NCI-H1436 (cell line): ENCODE data around the gene TCP11L1.
A peak's percentile ranks its signal among the peaks of the same experiment; 100 is the strongest.
"Not testable (repeated sequence)": the region's sequence is repeated elsewhere in the genome, so short reads cannot be mapped to it uniquely, and the experiment has no call there.

Experiments used
- DNase-seq: peaks from one replicate; lab custom pipeline; 2025; lab: John Stamatoyannopoulos, UW

TCP11L1 gene

DNA sequence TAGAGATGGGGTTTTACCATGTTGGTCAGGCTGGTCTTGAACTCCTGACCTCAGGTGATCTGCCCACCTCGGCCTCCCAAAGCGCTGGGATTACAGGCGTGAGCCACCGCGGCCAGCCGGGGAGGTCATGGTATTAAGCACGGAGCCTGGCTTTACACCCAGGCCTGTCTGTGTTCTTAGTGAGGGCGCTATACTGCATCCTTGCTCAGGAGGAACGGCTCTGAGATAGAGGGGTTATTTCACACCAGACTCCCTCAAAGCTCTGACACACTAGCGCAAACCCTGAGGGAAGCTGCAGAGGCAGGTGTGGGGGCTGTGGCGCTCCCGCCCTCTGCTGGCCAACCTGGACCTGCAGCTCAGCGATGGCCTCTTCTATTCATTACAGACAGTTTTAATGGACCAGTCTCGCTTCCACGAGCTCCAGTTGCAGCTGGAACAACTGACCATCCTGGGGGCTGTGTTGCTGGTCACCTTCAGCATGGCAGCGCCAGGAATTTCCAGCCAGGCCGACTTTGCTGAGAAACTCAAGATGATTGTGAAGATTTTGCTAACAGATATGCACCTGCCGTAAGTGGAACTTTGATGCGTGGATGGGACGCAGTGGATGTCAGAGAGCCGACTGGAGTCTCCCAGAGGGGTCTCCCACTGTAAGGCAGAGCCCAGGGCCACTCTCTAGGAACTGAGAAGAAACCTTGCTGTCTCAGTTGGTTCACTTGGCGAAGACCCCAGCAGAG, 26.2 kb downstream of the TCP11L1 start:
- peak; percentile 58 for DNase-seq

GRCh38 chr11:33067294-33067693, 27.9 kb downstream of the TCP11L1 start:
- DNase-seq, result no peak

DNA sequence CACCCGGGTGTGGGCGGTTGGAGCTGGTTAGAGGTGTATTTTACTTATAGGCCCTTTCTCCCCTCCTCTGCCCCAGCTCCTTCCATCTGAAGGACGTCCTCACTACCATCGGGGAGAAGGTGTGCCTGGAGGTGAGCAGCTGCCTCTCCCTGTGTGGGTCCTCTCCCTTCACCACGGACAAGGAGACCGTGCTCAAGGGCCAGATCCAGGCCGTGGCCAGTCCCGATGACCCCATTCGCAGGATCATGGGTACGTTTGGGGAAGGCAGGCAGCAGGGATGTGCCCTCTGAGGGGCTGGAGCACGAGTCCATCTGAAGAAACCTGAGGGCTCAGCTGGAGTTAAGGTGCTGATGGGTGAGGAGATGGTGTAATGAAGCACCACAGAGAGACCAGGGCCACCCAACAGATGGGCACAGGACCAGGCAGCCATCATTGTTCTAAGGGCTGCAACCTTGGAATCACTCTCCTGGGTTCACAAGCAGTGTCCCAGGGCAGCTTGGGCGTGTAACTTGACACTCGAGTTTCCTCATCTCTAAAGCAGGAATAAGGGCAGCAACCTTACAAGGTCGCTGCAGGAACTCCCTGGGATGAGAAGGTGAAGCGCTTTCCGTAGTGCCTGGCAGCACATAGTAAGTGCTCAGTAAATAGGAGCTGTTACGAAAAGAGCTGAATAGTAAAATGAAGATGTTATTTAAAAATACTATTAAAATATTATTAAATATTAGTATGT, 29.4 kb downstream of the TCP11L1 start:
- no peak for DNase-seq

GRCh38 chr11:33072465-33072864, 33.1 kb downstream of the TCP11L1 start:
- DNase-seq, result no peak

DNA sequence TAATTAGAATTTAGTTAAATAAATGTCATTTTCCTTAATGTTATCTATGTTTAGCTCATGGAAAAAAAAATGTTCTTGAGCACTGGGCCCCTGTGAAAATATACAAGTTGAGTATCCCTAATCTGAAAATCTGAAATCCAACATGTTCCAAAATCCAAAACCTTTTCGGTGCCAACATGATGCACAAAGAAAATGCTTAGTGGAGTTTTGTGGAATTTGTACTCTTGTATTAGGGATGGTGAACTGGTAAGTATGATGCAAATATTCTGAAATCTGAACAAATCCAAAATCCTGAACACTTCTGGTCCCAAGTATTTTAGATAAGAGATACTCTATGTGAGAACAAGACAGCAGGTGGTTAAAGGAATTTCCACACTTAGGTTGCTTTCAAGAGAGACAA, 44.5 kb downstream of the TCP11L1 start:
- no peak for DNase-seq

GRCh38 chr11:33086017-33086416, 46.6 kb downstream of the TCP11L1 start:
- DNase-seq, result no peak

DNA sequence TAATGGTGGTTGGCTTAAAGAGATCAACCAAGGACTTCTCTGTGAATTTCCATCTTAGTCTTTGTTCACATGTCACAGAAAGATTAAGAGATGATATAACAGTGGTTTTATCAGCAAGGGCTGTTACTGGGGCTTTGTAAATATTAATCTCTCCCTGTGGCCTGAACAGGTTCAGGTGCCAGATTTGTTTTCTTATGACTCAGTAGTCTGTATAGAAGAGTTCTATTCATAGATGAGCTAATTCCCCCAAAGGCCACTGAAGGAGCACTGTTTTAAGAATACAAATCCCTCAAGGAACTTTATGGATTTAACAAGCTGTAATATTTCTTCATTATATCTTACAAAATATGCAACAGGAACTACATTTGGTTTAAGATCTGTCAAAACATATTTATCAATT, 50.4 kb downstream of the TCP11L1 start:
- no peak for DNase-seq

DNA sequence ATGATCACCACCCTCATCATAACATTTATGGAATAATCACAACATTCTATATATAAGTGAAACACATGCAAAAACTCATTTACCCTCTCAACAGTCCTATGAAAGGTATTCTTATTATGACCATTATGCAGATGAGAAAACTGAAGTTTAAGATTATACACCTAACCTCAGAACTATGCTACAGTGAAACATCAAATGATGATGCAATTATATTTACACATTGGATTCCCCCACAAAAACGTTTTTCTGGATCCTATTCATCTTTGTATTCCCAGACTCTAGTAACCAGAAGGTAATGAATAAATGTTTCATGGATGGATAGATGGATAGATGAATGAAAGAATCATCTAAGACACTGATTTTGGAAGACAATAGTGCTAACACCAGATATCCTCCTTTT, 54.8 kb downstream of the TCP11L1 start:
- no peak for DNase-seq

- DNase-seq, result no peak
These were observed 64.5 kb downstream of the TCP11L1 start for GRCh38 chr11:33103836-33104235.

DNA sequence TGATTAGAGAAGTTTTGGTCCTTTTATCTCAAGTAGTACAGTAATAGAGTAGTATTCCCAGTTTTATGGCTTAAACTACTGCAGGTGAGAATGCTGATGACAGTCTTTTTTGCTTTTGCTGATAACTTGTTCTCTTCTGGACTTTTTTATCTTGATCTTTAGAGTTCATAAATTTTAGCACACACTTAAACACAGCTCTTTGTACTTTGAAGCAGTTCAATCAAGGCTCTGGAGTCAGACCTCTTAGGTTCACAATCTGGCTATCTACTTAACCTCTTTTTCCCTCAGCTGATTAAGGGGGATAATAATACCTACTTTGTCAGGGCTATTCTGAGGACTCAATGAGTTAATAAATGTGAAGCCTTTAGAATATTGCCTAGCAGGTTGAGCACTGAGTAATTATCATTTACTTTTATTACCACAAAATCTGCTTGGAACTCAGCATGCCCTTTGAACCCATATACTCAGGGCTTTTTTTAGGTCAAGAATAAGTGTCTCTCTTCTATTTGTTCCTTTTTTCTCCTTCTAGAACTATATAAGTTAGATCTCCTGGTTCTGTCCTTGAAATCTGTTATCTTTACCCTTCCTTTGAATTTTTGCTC, 70.0 kb downstream of the TCP11L1 start:
- no peak for DNase-seq

DNA sequence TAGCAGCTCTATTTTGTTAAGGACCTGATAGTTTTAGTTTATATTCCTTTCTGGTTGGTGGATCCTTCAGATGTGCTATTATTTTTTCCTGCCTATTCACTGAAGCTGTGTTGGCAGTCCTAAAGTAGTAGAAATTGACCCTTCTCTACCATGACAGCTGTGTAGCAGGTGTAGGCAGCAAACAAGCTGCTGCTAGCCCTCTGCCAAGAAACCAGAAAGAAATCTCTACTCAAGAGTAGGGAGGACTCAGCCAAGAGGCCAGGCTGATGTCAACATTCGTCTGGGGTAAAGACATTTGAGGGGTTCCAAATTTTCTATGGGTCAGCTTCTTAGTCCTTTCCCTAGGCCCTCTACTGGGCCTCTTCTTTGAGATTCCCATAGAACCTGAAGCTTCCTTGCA, 70.7 kb downstream of the TCP11L1 start:
- DNase-seq, result no peak

- no peak for DNase-seq
These were observed 77.2 kb downstream of the TCP11L1 start for GRCh38 chr11:33116535-33116934.

GRCh38 chr11:33122696-33123095, 83.3 kb downstream of the TCP11L1 start:
- DNase-seq, result not testable (repeated sequence)
